ENCODE results near the gene PNPLA8.

Gene PNPLA8

GRCh38 chr7:108442039-108442568 is 83.8 kb downstream of the PNPLA8 start:
- no peak for DNase-seq (ENCODE audit: low read depth in 2 of 2)

- DNase-seq (ENCODE audit: low read depth in 2 of 2): no peak
Measured at GRCh38 chr7:108441392-108441955, 84.5 kb downstream of the PNPLA8 start.

GRCh38 chr7:108440613-108441012 is 85.3 kb downstream of the PNPLA8 start:
- DNase-seq (ENCODE audit: low read depth in 2 of 2): no peak

- no peak for DNase-seq (ENCODE audit: low read depth in 2 of 2)
Measured at GRCh38 chr7:108436906-108437305, 89.0 kb downstream of the PNPLA8 start.

- no peak for DNase-seq (ENCODE audit: low read depth in 2 of 2)
Measured at GRCh38 chr7:108434010-108434409, 91.9 kb downstream of the PNPLA8 start.

- no peak for DNase-seq (ENCODE audit: low read depth in 2 of 2)
Measured at GRCh38 chr7:108431099-108431498, 94.8 kb downstream of the PNPLA8 start.

- no peak for DNase-seq (ENCODE audit: low read depth in 2 of 2)
Measured at GRCh38 chr7:108430664-108431063, 95.3 kb downstream of the PNPLA8 start.

GRCh38 chr7:108427766-108428165 is 98.2 kb downstream of the PNPLA8 start:
- no peak for DNase-seq (ENCODE audit: low read depth in 2 of 2)

- no peak for DNase-seq (ENCODE audit: low read depth in 2 of 2)
Measured at GRCh38 chr7:108425714-108426275, 100.1 kb downstream of the PNPLA8 start.

GRCh38 chr7:108424013-108424412 is 101.9 kb downstream of the PNPLA8 start:
- no peak for DNase-seq (ENCODE audit: low read depth in 2 of 2)

- DNase-seq (ENCODE audit: low read depth in 2 of 2): no peak
Measured at GRCh38 chr7:108423089-108423989, 102.6 kb downstream of the PNPLA8 start.

GRCh38 chr7:108421720-108422331 is 104.1 kb downstream of the PNPLA8 start:
- DNase-seq (ENCODE audit: low read depth in 2 of 2): no peak

Data from stimulated activated CD8-positive, alpha-beta memory T cell treated with anti-CD3 and anti-CD28 coated beads, Interleukin-2, amount 100 ng/mL, for 1 hour (primary cell).